ENCODE results near the gene LPP.

LPP gene

DNA sequence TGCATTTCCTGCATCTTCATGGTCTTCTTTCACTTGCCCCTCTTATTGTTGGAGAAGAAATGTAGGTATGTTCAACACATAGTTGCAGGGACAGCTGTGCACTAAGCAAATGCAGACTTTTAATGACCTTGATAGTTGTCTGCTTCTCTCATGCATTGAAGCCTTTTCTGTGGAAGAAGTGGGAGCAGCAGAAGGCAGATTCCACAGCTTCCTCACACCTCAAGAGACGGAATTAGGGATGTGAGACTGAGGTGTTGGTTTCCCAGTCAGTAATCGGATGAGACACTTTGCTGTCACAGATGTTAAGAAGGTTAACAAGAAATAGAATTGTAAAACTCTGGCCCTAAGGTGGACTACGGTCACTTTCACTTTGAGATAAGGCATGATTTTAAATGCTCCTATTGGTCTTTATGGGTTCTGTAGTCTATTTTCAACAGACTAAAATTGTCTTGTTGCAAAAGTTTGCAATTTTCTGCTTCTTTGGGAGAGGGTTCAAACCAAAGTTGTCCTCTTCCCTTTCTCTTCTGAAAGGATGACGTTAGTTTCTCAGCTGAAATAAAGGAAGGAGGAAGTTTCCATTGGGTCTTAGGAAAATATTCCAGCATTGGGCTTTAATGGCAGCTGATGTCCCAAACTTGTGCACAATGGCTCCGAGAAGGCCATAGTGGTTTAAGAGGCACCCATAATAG, 117.4 kb downstream of the LPP start:
- TF ChIP-seq POLR2A (IDR thresholded peaks at IDR 0.05; ENCODE audit: low read length) (no peak), GATA1 (IDR thresholded peaks at IDR 0.05; ENCODE audit: low read depth, low read length) (no peak)
- no peak for DNase-seq

DNA sequence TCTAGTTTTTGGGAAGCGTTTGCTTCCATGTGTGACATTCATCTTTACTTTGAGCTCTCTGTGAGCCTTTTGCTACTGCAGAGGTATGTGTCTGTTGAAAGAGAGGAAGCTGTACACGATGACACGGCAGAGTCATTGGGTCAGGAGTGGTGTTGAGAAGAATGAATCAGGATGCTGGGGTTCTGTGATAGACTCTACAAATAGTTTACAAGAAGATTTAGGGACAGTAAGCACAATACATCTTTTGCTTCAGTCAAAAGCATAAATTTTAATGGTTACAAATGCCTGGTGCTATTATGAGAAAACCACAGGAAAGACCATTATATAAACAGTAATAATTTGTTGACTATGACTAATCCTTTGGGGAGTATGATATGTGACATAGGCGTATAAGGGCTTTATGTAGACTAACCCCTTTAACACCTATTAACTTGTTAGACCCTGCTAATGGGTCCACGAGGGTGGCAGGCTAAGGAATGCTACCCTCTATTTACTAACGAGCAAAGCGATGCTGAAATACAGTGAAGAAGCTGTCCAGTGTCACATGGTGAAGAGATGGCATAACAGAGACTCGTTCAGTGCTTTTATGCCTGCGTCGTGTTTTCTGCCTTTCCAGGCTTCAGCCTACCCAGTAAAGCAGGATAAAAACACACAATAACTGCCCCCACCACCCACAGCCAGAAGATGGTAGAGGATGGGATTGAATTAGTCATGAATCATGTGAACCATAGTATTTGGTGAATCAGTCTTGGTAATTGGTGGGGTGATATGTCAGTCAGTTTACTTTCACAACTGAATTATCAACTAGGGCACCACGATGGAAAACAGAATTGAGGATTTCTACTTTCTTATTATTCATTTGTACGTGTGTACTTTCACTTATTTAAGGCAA, 118.8 kb downstream of the LPP start:
- TF ChIP-seq GATA1 (IDR thresholded peaks at IDR 0.05; ENCODE audit: low read depth, low read length) (no peak), POLR2A (IDR thresholded peaks at IDR 0.05; ENCODE audit: low read length) (no peak)
- no peak for DNase-seq

DNA sequence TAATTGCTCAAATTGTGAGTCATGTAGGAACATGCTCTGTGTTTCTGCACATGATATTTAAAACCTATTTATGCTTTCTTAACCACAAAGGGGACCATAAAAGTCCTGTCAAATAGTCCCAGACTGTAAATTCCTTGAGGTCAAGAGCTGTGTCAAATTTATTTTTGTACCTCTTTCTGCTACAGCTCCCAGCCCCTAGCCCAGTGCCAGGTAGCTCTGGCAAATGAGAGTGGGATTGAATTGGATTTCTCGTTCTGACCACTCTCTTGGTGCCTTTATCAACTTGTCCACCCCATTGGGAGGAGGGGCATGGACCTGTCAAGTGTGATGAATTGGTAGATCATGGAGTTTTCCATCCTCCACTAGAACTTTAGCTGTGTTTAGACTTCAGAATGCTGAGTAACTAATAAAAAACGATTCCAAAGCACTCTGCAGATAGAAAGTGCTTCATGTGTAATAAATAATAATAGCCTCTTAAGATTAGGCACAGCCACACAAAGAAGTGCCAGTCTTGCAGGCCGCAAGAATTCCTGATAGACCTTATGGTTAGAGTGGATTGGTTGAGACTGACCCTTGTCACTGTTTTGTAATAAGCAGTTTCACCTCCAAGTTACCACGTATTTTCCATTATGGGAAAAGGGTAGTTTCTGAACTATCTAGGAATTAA, 120.4 kb downstream of the LPP start:
- no peak for DNase-seq
- TF ChIP-seq POLR2A (IDR thresholded peaks at IDR 0.05; ENCODE audit: low read length) (no peak), GATA1 (IDR thresholded peaks at IDR 0.05; ENCODE audit: low read depth, low read length) (no peak)

DNA sequence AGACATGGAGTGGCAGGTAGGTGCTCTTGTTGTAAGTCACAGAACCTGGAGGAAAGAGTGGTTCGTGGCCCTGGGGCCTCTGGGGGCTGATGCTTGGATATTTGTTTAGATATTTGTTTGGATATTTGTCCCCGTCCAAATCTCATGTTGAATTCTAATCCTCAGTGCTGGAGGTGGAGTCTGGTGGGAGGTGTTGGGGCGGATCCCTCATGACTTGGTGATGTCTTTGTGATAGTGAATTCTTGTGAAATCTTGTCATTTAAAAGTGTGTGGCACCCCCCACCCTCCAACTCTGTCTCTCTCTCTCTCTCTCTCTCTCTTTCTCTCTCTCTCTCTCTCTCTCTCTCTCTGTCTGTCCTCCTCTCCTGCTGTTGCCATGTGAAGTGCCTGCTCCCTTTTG, 122.4 kb downstream of the LPP start:
- TF ChIP-seq GATA1 (IDR thresholded peaks at IDR 0.05; ENCODE audit: low read depth, low read length) = no peak
- no peak for TF ChIP-seq POLR2A (IDR thresholded peaks at IDR 0.05; ENCODE audit: low read length)
- no peak for DNase-seq

DNA sequence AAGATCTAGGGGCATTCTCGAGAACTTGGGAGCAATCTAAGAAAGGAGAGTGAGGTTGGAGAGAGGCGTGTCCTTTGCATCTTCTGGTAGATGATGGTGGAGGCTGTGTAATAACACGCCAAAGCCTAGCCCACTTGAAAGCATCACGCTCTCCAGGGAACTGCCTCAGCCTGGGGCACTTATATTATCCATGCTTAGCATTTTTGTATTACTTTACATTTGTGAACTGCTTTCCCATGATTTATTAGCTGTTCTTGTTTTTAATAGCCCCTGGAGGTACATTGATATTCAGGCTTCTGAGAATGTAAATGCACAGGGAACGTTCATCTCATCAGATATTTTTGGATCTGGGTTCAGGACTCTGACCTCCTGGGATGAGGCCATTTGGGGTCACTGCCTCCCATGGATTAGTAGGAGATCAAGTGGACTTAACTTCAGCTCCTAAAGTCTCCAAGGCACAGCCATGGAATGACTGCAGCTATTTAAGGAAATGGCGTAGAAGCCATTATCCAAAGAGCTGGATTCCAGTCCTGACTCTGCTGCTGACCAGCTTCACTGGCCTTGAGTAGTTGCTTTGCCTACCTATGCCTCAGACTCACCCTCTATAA, 124.9 kb downstream of the LPP start:
- TF ChIP-seq GATA1 (IDR thresholded peaks at IDR 0.05; ENCODE audit: low read depth, low read length) (no peak), POLR2A (IDR thresholded peaks at IDR 0.05; ENCODE audit: low read length) (no peak)
- DNase-seq = no peak

DNA sequence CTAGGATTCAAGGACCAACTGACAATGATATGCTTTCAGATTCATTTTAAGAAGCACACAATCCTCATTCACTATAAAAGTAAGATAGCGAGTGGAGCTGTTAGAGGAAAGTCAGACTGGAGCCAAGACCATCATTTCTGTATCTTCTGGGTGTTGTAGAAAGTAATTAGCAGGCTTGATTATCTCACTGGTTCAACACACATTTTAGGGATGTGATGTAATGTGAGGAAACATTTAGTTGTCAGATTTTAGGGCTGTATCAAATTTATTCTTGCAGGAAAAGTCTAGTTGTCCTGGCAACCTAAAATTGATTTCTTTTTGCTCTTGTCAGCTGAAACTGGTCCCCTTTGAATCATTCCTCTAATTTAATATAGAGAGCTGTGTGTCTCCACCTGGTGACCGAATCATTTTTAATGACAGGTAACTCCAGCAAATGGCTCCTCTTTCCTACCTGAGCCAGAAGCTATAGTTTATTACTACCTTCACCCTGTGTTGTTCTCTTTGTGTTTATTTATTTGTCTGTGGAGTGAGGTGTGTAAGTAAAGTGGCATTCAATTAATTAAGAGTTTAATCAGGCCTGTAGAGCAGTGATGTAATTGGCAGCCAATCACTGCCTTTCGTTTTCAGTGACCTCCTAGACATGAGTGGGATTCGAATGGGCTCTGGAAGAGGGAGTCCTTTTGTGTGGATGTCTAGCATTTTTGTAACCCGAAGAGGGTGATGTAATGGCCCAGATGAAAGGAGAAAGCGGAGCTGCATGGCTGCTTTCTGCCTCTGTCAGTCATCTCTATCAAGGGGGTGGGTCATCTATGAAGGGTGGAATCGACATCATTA, 125.8 kb downstream of the LPP start:
- no peak for DNase-seq
- TF ChIP-seq GATA1 (IDR thresholded peaks at IDR 0.05; ENCODE audit: low read depth, low read length) (no peak), POLR2A (IDR thresholded peaks at IDR 0.05; ENCODE audit: low read length) (no peak)

DNA sequence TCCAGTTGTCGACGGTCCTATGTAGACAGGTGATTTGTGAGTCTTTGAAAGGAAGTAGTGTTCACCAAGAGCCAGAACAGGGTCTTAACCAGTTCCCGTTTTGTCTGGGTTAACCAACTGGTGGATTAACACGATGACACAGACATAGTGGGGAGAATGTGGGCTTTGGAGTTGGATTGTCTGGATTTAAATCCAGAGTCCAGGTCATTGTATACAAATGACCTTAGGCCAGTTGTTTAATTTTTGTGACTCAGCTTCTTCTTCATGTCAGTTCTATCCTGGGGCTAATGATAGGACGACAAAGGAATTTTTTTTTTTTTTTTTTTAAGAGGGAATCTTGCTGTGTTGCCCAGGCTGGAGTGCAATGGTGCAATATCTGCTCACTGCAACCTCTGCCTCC, 126.7 kb downstream of the LPP start:
- no peak for DNase-seq
- TF ChIP-seq GATA1 (IDR thresholded peaks at IDR 0.05; ENCODE audit: low read depth, low read length) = no peak
- TF ChIP-seq POLR2A (IDR thresholded peaks at IDR 0.05; ENCODE audit: low read length) = no peak

DNA sequence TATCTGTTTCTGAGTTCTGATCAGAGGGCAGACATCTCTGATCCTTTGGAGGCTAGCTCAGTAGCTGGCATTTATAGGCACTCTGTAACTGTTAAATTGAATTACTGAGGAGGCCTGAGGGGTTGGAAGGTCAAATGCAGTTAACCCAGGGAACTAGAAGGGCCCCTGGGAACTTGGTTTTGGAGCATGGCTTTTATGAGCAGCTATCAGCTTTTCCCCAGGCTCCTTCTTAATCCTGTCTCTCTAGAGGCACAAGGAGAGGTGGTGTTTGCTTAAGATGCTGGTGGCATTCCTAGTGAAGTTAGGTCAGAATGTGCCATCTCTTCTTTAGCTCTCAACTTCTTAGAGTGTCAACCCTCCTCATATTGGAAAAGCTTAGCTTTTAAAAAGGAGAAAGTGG, 128.9 kb downstream of the LPP start:
- TF ChIP-seq GATA1 (IDR thresholded peaks at IDR 0.05; ENCODE audit: low read depth, low read length) (no peak), POLR2A (IDR thresholded peaks at IDR 0.05; ENCODE audit: low read length) (no peak)
- no peak for DNase-seq

DNA sequence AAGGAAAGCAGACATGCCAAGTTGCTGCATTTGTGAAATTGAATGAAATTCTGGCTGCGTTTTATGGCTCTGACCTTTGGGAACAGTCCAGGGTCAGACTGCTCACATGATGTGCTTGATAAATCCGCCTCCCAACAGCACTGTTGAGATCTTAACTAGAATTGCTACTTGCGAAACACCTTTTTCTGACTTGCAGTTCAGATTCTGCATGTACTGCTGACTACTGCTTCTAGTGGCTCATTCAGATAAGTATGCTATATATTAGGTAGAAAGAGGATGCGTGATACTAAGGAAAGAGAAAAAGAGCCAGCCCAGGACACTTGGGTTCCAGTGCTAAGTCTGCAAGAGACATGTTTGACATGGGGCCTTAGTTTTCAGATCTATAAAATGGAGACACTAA, 129.4 kb downstream of the LPP start:
- TF ChIP-seq GATA1 (IDR thresholded peaks at IDR 0.05; ENCODE audit: low read depth, low read length) (no peak), POLR2A (IDR thresholded peaks at IDR 0.05; ENCODE audit: low read length) (no peak)
- DNase-seq = no peak

DNA sequence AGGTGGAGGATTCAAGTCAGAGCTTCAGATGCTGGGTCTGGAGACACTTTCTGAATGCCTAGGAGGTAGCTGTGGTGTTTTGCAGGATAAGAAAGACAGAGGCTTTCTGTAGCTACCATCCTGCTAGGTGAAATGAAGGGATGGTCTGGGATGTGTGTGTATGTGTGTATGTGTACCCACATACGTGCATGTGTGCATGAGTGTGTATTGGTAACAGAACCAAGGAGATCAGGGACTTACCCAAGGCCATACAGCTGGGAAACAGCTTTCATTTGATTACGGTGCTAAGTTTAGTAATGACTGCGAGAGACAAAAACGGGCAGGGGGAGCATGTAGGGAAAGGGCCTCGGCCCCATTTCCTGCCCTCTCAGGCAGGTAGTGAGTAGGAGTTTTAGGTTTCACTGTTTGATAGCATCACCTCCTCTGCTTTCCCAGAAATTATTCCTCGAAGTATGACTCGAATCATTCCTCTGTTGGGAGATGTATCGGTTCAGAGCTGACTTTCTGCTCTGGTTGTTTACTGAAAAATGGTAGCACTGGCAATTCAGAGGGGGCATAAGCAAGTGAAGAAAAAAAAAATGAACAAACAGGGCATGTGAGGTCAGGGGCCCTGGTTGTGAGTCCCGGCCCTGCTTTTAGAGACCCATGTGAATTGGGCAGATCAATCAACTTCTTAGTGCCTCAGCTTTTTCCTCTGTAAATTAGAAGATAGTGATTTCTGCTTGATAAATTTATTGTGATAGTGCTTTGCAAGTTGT, 130.7 kb downstream of the LPP start:
- TF ChIP-seq GATA1 (IDR thresholded peaks at IDR 0.05; ENCODE audit: low read depth, low read length) (no peak), POLR2A (IDR thresholded peaks at IDR 0.05; ENCODE audit: low read length) (no peak)
- no peak for DNase-seq

DNA sequence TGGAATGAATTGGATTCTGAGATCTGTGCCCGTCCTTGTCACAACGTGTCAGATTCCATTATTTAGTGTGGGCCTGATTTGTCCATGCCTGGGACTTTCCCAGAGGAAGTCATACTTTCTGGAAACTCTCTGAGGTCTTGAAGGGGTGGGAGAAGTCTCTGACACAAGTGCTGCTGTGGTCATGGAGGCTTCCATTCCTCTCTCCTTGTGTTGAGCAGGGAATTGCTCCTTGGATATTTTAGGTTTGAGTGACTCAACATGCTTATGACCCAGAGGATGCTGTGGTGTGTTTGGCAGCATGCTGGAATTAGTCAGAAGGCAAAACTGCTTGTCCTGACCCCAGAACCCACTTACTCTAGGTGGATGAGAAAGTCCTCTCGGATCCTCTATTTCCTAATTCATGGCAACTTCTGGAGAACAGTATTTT, 132.1 kb downstream of the LPP start:
- no peak for DNase-seq
- TF ChIP-seq GATA1 (IDR thresholded peaks at IDR 0.05; ENCODE audit: low read depth, low read length) = no peak

DNA sequence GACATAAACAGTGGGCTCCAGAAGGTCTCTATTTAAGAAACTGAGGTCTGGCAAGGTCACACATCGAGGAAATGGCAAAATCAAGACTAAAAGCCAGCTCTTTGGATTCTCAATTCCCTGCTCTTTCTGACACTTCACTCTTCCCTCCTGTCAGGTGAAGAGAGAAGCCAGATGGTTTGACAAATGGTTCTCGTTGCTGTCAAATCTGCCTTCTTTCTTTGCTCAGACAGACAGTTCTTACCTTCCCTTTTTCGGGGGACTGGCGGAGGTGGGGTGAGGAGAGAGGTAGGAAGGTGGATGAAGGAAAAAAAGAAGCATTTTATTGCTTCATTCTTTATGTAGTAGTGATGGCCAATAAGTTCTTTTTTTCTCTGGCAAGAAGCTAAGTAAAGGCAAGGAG, 133.4 kb downstream of the LPP start:
- DNase-seq = no peak
- TF ChIP-seq GATA1 (IDR thresholded peaks at IDR 0.05; ENCODE audit: low read depth, low read length) (no peak), POLR2A (IDR thresholded peaks at IDR 0.05; ENCODE audit: low read length) (no peak)
